IMR-90 (cell line): ENCODE measurements around the gene ETF1. TPM values are rescaled to one million over a fixed set of nuclear protein-coding genes. Genes with fewer than 3 reads are reported as not detected.

Experiments
- ATAC-seq: fragments of 200-7000 bp; cut with Tn5 transposase; 2 replicates; pipeline ENCODE4 v1.9.1; 2020; ENCODE audit warnings: low read depth, mild to moderate bottlenecking, moderate library complexity
- BruUV-seq: library from RNA; stranded (reverse); fragments of 400-500 nt; replicated peaks from 2 replicates; lab custom pipeline; 2021; lab: Mats Ljungman, UMichigan
- CTCF ChIA-PET: fragments of 300-600 bp; formaldehyde crosslinking; extraction: SDS; loops from one replicate; lab custom pipeline; 2021; ENCODE audit warnings: antibody characterized with exemption; lab: Yijun Ruan, JAX
- POLR2A ChIA-PET: fragments of 300-600 bp; sonication (Branson Sonifier 250); formaldehyde crosslinking; loops from one replicate; lab custom pipeline; 2022; ENCODE audit warnings: antibody characterized with exemption; ENCODE audit not compliant: unreplicated experiment; lab: Charles Lee
- DNase-seq: peaks from one replicate; pipeline ENCODE4 v3.0.0; 2013
- H2AFZ ChIP-seq: replicated peaks from 2 replicates; pipeline ENCODE3; 2013; ENCODE audit warnings: low read length, mild to moderate bottlenecking; ENCODE audit not compliant: poor library complexity
- H2AK5ac ChIP-seq: 2 replicates; pipeline ENCODE4 v1.6.1; 2013; ENCODE audit warnings: low read depth, low read length, inconsistent platforms
- H2AK9ac ChIP-seq: replicated peaks from 2 replicates; pipeline ENCODE3; 2013; ENCODE audit warnings: mild to moderate bottlenecking, low read depth, low read length, moderate library complexity; ENCODE audit not compliant: poor library complexity
- H2BK120ac ChIP-seq: 2 replicates; pipeline ENCODE4 v1.6.1; 2013; ENCODE audit warnings: low read depth, low read length, inconsistent platforms
- H2BK15ac ChIP-seq: 3 replicates; pipeline ENCODE4 v1.6.1; 2013; ENCODE audit warnings: low read depth, low read length, inconsistent platforms
- H2BK20ac ChIP-seq: 2 replicates; pipeline ENCODE4 v1.6.1; 2013; ENCODE audit warnings: low read depth, mild to moderate bottlenecking, inconsistent platforms, low read length, moderate library complexity
- H2BK5ac ChIP-seq: 2 replicates; pipeline ENCODE4 v1.6.1; 2013; ENCODE audit warnings: mild to moderate bottlenecking, low read depth, low read length, inconsistent platforms; ENCODE audit not compliant: poor library complexity, severe bottlenecking
- H3K14ac ChIP-seq: replicated peaks from 2 replicates; pipeline ENCODE4 v1.6.1; 2013; ENCODE audit warnings: low read depth, low read length, inconsistent platforms
- H3K18ac ChIP-seq: 2 replicates; pipeline ENCODE4 v1.6.1; 2013; ENCODE audit warnings: low read depth, low read length, control low read depth
- H3K23ac ChIP-seq: 2 replicates; pipeline ENCODE4 v1.6.1; 2013; ENCODE audit warnings: low read depth, low read length, inconsistent platforms
- H3K27ac ChIP-seq: 2 replicates; pipeline ENCODE4 v1.5.1; 2013; ENCODE audit warnings: mild to moderate bottlenecking, control low read depth, low read length; ENCODE audit not compliant: insufficient read depth
- H3K27me3 ChIP-seq: 2 replicates; pipeline ENCODE4 v1.6.1; 2013; ENCODE audit warnings: low read length; ENCODE audit not compliant: control insufficient read depth, insufficient read depth
- H3K36me3 ChIP-seq: 2 replicates; pipeline ENCODE4 v1.6.1; 2013; ENCODE audit warnings: low read length, mixed read lengths; ENCODE audit not compliant: control insufficient read depth, insufficient read depth
- H3K4ac ChIP-seq: 2 replicates; pipeline ENCODE4 v1.6.1; 2013; ENCODE audit warnings: low read depth, low read length, inconsistent platforms
- H3K4me1 ChIP-seq: 2 replicates; pipeline ENCODE4 v1.6.1; 2013; ENCODE audit warnings: low read length, mixed read lengths; ENCODE audit not compliant: control insufficient read depth, insufficient read depth
- H3K4me2 ChIP-seq: 2 replicates; pipeline ENCODE4 v1.6.1; 2013; ENCODE audit warnings: low read depth, mild to moderate bottlenecking, control low read depth, low read length, moderate library complexity
- H3K4me3 ChIP-seq: 2 replicates; pipeline ENCODE4 v1.5.1; 2013; ENCODE audit warnings: low read depth, mild to moderate bottlenecking, control low read depth, low read length, moderate library complexity; ENCODE audit not compliant: insufficient read depth
- H3K56ac ChIP-seq: 2 replicates; pipeline ENCODE4 v1.6.1; 2013; ENCODE audit warnings: low read length, inconsistent platforms; ENCODE audit not compliant: insufficient read depth; ENCODE audit errors: extremely low read depth
- H3K79me1 ChIP-seq, 2 experiments: 2 replicates each; pipeline ENCODE4 v1.6.1; 2013; ENCODE audit warnings: low read length in 2 of 2, inconsistent platforms in 1 of 2, low read depth in 1 of 2
- H3K9ac ChIP-seq: 2 replicates; pipeline ENCODE4 v1.6.1; 2013; ENCODE audit warnings: low read depth, low read length, control low read depth
- H3K9me1 ChIP-seq: 2 replicates; pipeline ENCODE4 v1.6.1; 2013; ENCODE audit warnings: low read length, inconsistent platforms; ENCODE audit not compliant: insufficient read depth
- H3K9me3 ChIP-seq: 2 replicates; pipeline ENCODE4 v1.6.1; 2013; ENCODE audit warnings: low read length; ENCODE audit not compliant: control insufficient read depth, insufficient read depth
- H4K20me1 ChIP-seq: 2 replicates; pipeline ENCODE4 v1.6.1; 2013; ENCODE audit warnings: low read length, inconsistent platforms; ENCODE audit not compliant: insufficient read depth
- H4K5ac ChIP-seq: 2 replicates; pipeline ENCODE4 v1.6.1; 2013; ENCODE audit warnings: mild to moderate bottlenecking, low read depth, low read length, control low read depth
- H4K8ac ChIP-seq, 2 experiments: 2 replicates each; pipeline ENCODE4 v1.6.1; 2013; ENCODE audit warnings: low read depth in 2 of 2, low read length in 2 of 2, control low read depth in 1 of 2, inconsistent platforms in 1 of 2
- H4K91ac ChIP-seq: 2 replicates; pipeline ENCODE4 v1.6.1; 2013; ENCODE audit warnings: low read depth, low read length, inconsistent platforms; ENCODE audit not compliant: insufficient read depth
- CEBPB ChIP-seq: IDR thresholded peaks from 2 replicates; pipeline ENCODE4 v1.6.1; 2012; ENCODE audit warnings: low read depth, low read length, improper control_type of control experiment
- POLR2A ChIP-seq: IDR thresholded peaks from 2 replicates; pipeline ENCODE4 v1.6.1; 2012; ENCODE audit warnings: mild to moderate bottlenecking, low read depth, low read length
- RCOR1 ChIP-seq: IDR thresholded peaks from 2 replicates; pipeline ENCODE4 v1.6.1; 2012; ENCODE audit warnings: mild to moderate bottlenecking, low read length, improper control_type of control experiment; ENCODE audit not compliant: insufficient replicate concordance
- WGBS, 2 experiments: methylation state at CpG; one replicate each; pipeline versions ENCODE4 v1.1.5 to v1.1.7; 2013; ENCODE audit warnings: missing lambda C conversion rate in 2 of 2; ENCODE audit not compliant: insufficient read length in 1 of 2; ENCODE audit errors: extremely low coverage in 2 of 2; 5-methylcytosine and 5-hydroxymethylcytosine counted together
- dilution Hi-C: fragments of 300-500 bp; cut with HindIII; formaldehyde crosslinking; loops from one replicate; pipeline ENCODE4 v1.14.3; 2018; ENCODE audit warnings: low sequenced_read_pairs; ENCODE audit not compliant: unreplicated experiment
- in situ Hi-C: fragments of 300-500 bp; cut with MboI; formaldehyde crosslinking; loops from 3 replicates; pipeline ENCODE4 v1.14.3; 2019; ENCODE audit warnings: low sequenced_read_pairs, inconsistent platforms, mixed read lengths
- intact Hi-C: fragments of 100-400 bp; cut with micrococcal nuclease; formaldehyde crosslinking; loops from 2 replicates; pipeline ENCODE4 v1.10.0; 2022
- polyA plus RNA-seq, 3 experiments: library from polyadenylated mRNA; depleted of rRNA; stranded (reverse); fragments of >200 nt; gene quantifications; 2 replicates each; pipeline ENCODE4 v1.2.3, GENCODE V29; 2012; ENCODE audit warnings: low replicate concordance in 1 of 3
- total RNA-seq: library from RNA; depleted of rRNA; stranded (reverse); fragments of >200 nt; gene quantifications from 2 replicates; pipeline ENCODE4 v1.2.3, GENCODE V29; 2012

Gene ETF1
- total and polyA plus RNA-seq, 2 of the 4 experiments (the other 2 are of a cell fraction) = 53.2 to 126 TPM

GRCh38 chr5:138491284-138491648, 51.8 kb downstream of the ETF1 start:
- H2AFZ ChIP-seq = peak overlapping the region; percentile 94
- H3K4me2 ChIP-seq = peak overlapping the region; percentile 89
- H3K4ac ChIP-seq = peak overlapping the region; percentile 66
- peak overlapping the region; percentile 27; the same call in 1 of the 2 replicates for H2BK20ac ChIP-seq
- no peak overlapping the region for H3K56ac ChIP-seq
- WGBS, 2 experiments = 57% methylated on average over 5 of the region's 11 CpGs; no CpG with 5 or more reads in 1 of the 2 experiments
- ChIA-PET CTCF (no interaction called here), POLR2A (no interaction called here)
- H3K9me3 ChIP-seq = no peaks in the 10 kb centered on the region
- H2AK5ac ChIP-seq = peak overlapping the region; percentile 86
- H2AK9ac ChIP-seq = peak overlapping the region; percentile 22
- H3K9ac ChIP-seq = peak overlapping the region; percentile 80
- peak overlapping the region; percentile 81 for H4K5ac ChIP-seq
- peak overlapping the region; percentile 89 for H3K14ac ChIP-seq
- in situ Hi-C loops (no loop called here), dilution Hi-C loops (no loop called here), intact Hi-C loops (no loop called here)
- H3K36me3 ChIP-seq = no peaks in the 10 kb centered on the region
- H3K18ac ChIP-seq = peak overlapping the region; percentile 59; the same call in 1 of the 2 replicates
- peaks cover 9% of the 10 kb centered on the region; the same call in 1 of the 2 replicates for H3K9me1 ChIP-seq
- no peaks in the 10 kb centered on the region; the same call in 1 of the 2 replicates for H4K20me1 ChIP-seq
- no peaks in the 10 kb centered on the region for H3K79me1 ChIP-seq
- peak overlapping the region; percentile 32; the same call in 1 of the 2 replicates for H2BK120ac ChIP-seq
- no peak overlapping the region for H2BK5ac ChIP-seq
- peaks cover 11% of the 10 kb centered on the region; the same call in 1 of the 2 replicates for H3K27me3 ChIP-seq
- H3K23ac ChIP-seq = peak overlapping the region; percentile 84; the same call in 1 of the 2 replicates
- DNase-seq (no peak), ATAC-seq (no peak)
- no TSS peak for BruUV-seq
- H3K27ac ChIP-seq = no peak overlapping the region
- H2BK15ac ChIP-seq = no peak overlapping the region
- no peak overlapping the region; the same call in 1 of the 2 replicates for H4K91ac ChIP-seq
- H4K8ac ChIP-seq = peak overlapping the region; percentile 84 to 88; a peak in 3 of 4 replicates
- peak overlapping the region; percentile 64 for H3K4me3 ChIP-seq
- no peak for TF ChIP-seq RCOR1
- TF ChIP-seq CEBPB = no peak
- TF ChIP-seq POLR2A = no peak; the same call in 1 of the 2 replicates
- peaks cover 20% of the 10 kb centered on the region for H3K4me1 ChIP-seq
